ENCODE results near the gene NOS2.
"Not testable (repeated sequence)": the region's sequence is repeated elsewhere in the genome, so short reads cannot be mapped to it uniquely, and the experiment has no call there.

NOS2 gene

DNA sequence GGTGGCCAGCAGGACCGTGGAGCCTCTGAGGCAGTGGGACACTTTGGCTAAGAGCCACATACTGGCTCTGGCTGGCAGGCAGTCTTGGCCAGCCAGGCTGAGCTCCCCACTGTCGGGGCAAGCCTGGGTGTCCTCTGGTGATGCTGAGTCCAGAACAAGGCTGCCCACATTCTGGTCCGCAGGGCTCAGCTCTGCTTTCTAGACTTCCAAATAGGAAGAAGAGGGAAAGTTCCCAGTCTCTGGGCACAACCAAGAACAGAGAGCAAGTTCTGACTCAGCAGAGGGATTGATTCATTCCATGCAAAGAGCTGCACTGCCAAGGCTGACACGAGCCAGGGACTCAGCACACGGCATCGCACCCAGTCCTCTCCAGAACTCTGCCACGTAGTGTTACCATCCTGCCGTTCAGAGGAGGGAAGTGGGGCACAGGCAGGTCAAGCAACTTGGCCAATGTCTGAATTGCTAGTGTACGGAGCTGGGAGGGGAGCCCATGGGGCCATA is 58.9 kb downstream of the NOS2 start:
- CTCF ChIA-PET = no interaction called here
- POLR2A ChIA-PET (ENCODE audit: low non-redundant PET) = no interaction called here
- no peak overlapping the region for H3K27ac ChIP-seq
- no peak for DNase-seq (ENCODE audit: low spot score)
- TF ChIP-seq CTCF (conservative IDR thresholded peaks at IDR 0.05; ENCODE audit: low read depth) = no peak

- DNase-seq (ENCODE audit: low spot score); POLR2A ChIA-PET (ENCODE audit: low non-redundant PET); H3K27ac ChIP-seq: not testable (repeated sequence)
- CTCF ChIA-PET = interaction anchor here (0.9 kb wide), 1 partner anchor 19 kb away, joined by 5 read pairs; no protein-coding TSS in a partner anchor
These were observed 59.8 kb downstream of the NOS2 start for GRCh38 chr17:27740541-27740940.

DNA sequence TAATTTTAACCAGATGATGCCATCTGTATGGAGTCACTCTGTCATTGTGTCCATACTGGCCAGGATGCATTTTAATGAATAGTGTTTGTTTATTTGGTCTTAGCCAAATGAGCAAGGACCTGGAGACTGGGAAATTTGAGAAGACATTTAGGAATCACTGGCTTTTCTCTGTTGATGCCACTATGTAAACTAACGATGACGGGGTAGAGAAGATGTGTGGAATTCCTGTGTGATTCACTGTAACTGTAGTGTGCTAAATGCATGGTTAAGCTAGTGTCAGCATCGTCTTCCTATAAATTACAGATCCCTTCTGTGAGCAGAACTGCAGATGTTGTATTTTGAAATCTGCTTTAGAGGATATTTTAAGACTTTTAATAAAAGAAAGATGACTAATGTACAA is 66.6 kb downstream of the NOS2 start:
- CTCF ChIA-PET = no interaction called here
- H3K27ac ChIP-seq = no peak overlapping the region
- POLR2A ChIA-PET (ENCODE audit: low non-redundant PET) = no interaction called here
- TF ChIP-seq CTCF (conservative IDR thresholded peaks at IDR 0.05; ENCODE audit: low read depth) = no peak
- no peak for DNase-seq (ENCODE audit: low spot score)

GRCh38 chr17:27732746-27733145 is 67.6 kb downstream of the NOS2 start:
- POLR2A ChIA-PET (ENCODE audit: low non-redundant PET) = not testable (repeated sequence)

GRCh38 chr17:27725982-27726381 is 74.3 kb downstream of the NOS2 start:
- CTCF ChIA-PET = interaction anchor here (1.0 kb wide), 1 partner anchor 154 kb away, joined by 11 read pairs; no protein-coding TSS in a partner anchor
- DNase-seq (ENCODE audit: low spot score); POLR2A ChIA-PET (ENCODE audit: low non-redundant PET); H3K27ac ChIP-seq: not testable (repeated sequence)

More at GRCh38 chr17:27732746-27733145, 67.6 kb downstream of the NOS2 start:
- DNase-seq (ENCODE audit: low spot score); H3K27ac ChIP-seq; CTCF ChIA-PET: not testable (repeated sequence)

- TF ChIP-seq CTCF (conservative IDR thresholded peaks at IDR 0.05; ENCODE audit: low read depth) = no peak
- POLR2A ChIA-PET (ENCODE audit: low non-redundant PET) = no interaction called here
- CTCF ChIA-PET = no interaction called here
- no peak overlapping the region for H3K27ac ChIP-seq
- DNase-seq (ENCODE audit: low spot score) = no peak
These were observed 78.5 kb downstream of the NOS2 start for GRCh38 chr17:27721797-27722196.
